ENCODE data around the gene LPCAT2.

- TF ChIP-seq, protein P1, sequence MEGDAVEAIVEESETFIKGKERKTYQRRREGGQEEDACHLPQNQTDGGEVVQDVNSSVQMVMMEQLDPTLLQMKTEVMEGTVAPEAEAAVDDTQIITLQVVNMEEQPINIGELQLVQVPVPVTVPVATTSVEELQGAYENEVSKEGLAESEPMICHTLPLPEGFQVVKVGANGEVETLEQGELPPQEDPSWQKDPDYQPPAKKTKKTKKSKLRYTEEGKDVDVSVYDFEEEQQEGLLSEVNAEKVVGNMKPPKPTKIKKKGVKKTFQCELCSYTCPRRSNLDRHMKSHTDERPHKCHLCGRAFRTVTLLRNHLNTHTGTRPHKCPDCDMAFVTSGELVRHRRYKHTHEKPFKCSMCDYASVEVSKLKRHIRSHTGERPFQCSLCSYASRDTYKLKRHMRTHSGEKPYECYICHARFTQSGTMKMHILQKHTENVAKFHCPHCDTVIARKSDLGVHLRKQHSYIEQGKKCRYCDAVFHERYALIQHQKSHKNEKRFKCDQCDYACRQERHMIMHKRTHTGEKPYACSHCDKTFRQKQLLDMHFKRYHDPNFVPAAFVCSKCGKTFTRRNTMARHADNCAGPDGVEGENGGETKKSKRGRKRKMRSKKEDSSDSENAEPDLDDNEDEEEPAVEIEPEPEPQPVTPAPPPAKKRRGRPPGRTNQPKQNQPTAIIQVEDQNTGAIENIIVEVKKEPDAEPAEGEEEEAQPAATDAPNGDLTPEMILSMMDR (IDR thresholded peaks at IDR 0.05; ENCODE audit: low read depth, low read length) = no peak
- TF ChIP-seq POLR2A (IDR thresholded peaks at IDR 0.05; ENCODE audit: extremely low read depth, insufficient read length) = no peak
Observed at GRCh38 chr16:55540221-55540620, 31.3 kb downstream of the LPCAT2 start.

Data from NB4 (cell line).